Stimulated activated CD8-positive, alpha-beta memory T cell treated with anti-CD3 and anti-CD28 coated beads, Interleukin-7, amount 100 ng/mL, for 24 hours (primary cell): ENCODE measurements around the gene MKRN2.
"Not testable (repeated sequence)": the region's sequence is repeated elsewhere in the genome, so short reads cannot be mapped to it uniquely, and the experiment has no call there.

Experiments used
- DNase-seq: peaks from one replicate; pipeline ENCODE4 v3.0.0-alpha.2; 2020; ENCODE audit warnings: low read depth

The MKRN2 gene, protein sequence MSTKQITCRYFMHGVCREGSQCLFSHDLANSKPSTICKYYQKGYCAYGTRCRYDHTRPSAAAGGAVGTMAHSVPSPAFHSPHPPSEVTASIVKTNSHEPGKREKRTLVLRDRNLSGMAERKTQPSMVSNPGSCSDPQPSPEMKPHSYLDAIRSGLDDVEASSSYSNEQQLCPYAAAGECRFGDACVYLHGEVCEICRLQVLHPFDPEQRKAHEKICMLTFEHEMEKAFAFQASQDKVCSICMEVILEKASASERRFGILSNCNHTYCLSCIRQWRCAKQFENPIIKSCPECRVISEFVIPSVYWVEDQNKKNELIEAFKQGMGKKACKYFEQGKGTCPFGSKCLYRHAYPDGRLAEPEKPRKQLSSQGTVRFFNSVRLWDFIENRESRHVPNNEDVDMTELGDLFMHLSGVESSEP

DNA sequence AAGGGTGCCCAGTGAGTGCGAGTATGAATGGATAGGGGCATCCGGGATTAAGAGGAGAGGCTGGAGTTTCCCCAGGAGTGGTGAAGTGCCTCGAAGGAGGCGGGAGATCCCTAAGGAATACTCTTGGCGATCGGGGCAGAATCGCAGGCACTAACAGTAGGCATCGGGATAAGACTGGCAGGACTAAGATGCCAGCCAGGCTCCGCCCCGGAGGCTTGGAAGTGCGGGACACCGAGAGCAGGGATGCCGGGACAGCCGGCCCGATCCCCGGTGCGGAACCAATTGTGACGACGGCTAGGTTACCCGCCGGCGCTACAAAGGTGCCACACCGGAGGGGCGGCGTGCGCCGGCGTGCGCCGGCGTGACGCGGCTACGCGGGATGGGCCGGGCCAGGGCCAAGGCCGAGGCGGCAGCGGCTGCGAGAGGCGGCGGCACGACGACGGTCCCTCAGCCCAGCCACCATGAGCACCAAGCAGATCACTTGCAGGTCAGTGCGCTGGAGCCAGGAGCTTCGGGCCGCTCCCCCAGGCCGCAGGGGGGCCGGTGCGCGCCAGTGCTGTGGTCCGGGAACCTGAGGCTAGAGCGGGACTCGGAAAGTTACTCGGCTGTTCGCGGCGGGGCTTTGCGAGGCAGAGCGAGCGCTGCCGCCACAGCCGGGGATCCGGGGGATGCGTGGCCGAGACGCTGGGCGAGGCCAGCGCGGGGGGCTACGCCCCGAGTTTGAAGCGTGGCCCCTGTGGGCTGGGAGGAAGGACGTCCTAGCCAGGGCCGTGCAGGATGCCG lies at the start of gene MKRN2:
TSS of gene MKRN2 (plus strand) at position 398 of the 783 bp plus-strand sequence. CDS start at position 462, 64 bp downstream.
- peak; percentile 69 for DNase-seq

DNA sequence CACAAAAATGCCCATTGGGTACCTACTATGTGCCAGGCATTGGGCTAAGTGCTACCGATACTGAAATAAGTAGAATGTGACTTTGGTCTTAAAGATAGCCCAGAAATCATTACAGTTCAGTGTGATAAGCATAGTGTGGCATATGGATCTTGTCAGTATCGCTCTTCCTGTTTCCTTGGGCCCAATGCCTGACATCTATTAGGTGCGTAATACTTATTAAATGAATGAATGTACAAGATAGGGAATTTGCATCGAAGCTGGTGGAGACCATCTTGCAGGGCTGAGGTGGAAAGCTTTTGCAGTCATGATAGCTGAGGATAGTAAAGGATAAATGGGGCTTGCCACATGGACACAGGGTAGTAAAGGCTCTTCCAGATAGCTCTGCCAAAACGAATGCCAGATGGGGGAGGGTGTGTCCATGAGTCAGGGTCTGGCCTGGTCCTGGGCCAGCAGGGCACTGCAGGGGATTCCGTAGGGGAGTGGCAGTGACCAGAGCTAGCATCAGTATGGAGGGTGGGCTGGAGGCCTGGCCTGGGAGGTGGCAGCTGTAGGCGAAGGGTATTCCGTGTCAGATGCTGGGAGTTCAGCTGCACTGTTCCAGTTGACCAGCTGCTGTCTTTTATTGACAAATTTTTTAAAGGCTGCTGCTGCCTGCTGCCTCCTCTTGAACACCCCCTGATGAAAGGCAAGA lies 49.2 kb upstream of the MKRN2 start:
- DNase-seq, result no peak

DNA sequence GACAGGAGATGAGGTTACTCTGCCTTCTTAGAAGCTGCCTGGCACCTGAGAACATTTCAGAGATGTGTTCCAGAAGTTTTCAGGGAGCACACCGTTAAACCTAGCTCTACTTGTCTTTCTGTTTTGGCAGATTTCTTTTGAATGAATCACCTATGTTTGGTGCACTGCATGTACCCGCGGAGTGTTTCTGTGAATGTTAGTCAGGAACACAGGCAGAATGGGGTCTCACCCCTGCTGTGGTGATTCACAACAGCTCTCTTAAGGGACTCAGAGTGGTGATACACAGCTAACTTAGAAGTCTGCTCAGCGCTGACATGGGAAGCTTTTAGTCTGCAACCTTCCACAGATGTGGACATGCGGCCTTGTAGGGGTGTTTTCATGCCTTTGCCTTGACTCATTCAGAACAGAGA lies 48.6 kb upstream of the MKRN2 start:
- DNase-seq, result no peak

DNA sequence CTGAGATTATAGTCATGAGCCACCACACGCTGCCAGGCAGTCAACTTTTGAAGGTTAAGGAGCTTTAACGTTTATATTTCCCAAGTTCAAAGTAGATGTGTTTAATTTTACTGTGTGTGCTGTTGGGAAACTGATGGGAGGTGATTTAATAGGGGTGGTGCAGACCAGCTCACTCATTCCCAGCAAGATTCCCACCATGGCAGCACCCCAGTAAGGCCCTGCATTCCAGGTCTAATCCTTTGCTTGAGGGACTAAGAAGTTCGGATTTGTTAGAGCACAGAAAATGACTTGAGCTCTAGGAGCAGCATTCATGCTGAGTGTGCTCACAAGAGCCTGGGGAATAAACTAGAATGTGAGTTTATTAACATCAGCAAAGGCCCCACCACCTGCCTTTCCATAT lies 47.4 kb upstream of the MKRN2 start:
- no peak for DNase-seq

DNA sequence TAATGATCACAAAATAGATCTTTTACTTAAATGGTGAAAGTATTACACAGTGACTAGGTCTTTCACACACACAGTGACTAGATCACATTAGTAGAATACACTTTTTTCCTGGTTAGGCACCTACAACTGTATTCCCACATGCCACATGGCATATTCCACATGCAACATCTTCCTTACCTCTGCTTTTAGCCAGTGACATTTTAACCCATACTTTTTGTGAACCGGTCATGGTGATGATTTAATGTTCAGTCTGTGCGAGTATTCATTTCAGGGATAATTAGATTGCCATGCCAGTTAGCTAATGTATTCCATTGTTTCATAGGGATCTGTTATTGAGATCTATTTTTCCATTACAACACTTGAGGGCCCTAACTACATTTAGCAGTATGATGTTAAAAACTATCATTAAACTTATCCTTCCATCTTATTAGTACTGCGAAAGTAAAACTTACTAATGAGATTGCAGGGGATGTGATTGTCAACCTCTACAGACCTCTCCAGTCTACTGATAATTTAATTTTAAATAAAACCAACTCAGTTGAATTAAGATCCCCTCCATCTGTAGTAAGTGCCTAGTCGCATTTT lies 44.3 kb upstream of the MKRN2 start:
- no peak for DNase-seq

DNA sequence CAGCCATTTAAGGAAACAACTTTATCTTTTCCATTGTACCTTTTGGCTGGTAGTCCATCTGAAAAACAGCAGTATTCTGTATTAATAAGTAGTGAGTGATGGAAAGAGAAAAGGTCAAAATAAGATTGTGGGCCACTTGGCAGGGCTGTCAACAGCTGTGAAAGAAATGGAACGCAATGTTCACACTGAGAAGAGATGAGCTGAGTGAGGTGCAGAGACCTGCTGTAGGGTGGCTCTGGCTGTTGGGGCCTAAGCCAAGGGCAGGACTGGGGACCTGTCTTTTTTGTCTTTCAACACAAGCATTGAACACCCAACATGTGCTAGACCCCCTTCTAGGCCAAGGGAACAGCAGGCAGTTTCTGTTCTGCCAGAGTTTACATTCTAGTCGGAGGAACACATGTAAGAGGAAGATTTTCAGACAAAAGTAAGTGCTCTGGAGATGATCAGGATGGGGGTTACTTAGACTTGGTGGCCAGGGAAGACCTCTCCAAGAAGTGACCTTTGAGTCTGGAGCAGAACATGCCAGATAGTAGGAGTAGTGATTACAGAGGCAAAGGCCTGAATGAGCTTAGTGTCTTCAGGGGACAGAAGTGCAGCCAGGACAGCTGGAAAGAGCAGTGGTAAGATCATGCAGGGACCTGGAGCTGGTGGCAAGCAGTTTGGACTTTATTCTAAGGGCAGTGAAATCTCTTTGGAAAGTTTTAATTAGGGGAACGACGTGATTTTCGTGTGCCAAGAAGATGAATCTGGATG lies 43.0 kb upstream of the MKRN2 start:
- DNase-seq, result no peak

DNA sequence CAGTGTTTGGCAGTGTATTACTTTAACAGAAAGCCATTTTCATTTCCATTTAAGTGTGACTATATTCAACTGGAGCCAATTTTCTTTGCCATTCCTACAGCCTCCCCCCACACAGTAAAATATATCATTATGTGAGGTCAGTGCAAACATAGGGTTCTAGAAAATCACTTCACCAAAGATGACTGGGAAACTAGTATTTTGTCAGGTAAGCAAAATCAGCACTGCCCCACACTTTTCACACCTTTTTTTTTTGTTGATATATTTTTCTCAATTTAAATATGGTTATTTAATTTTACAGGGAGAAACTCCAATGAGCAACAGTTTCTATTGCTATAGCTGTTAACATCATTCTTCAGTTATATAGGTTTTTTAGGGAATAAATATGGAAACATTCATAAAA lies 41.3 kb upstream of the MKRN2 start:
- DNase-seq, result no peak

DNA sequence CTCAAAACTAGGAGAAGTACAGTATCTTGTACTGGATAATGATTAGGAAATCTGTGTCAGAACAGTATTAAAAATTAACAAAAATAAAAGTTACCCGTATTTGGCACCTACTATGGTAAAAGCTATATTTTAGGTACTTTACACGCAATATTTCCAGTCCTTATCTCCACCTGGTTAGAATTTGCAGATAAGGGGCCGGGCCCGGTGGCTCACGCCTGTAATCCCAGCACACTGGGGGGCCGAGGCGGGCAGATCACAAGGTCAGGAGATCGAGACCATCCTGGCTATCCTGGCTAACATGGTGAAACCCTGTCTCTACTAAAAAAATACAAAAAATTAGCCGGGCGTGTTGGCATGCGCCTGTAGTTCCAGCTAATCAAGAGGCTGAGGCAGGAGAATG lies 40.0 kb upstream of the MKRN2 start:
- DNase-seq, result no peak

DNA sequence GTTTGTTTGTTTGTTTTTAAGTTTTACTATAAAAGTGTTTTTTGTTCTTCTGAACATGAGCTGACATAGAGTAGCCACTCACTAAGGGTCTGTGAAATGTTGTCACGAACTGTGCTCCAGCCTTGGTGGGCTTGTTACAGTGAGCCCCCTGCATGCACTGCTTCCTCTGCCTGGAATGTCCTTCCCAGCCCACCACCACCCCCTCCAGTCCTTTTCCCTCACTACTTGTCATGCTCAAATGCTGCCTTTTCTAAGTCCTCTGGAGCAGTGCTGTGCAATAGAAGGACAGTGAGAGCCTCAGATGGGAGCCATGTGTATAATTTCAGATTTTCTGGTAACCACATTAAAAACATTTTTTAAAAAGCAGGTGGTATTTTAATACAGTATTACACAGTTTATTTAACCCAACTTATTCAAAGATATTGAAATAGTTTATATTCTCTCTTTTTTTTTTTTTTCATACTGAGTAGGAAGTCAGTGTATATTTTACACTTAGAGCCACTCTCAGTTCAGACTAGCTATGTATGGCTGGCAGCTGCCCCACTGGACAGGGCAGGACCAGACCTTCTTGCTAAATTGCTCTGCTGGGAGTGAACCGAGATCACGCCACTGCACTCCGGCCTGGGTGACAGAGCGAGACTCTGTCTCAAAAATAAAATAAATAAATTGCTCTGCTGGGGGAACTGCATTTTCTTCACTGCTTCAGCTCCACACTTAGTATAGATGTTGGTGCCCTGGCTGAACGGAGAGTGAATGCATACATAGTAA lies 38.4 kb upstream of the MKRN2 start:
- DNase-seq, result no peak

DNA sequence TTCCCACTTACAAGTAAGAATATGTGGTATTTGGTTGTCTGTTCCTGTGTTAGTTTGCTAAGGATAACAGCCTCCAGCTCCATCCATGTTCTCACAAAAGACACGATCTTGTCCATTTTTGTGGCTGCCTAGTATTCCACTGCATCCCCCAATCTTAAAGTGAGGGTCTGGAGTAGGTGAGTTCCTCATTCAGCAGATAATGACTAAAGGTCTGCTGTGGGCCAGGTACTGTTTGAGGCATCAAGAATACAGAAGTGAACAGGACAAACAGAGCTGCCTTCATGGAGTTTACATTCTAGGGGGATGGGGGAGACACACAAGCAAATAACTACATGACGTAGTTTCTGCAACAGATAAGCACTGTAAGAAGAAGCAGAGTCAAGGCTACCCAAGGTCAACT lies 35.9 kb upstream of the MKRN2 start:
- DNase-seq, result no peak

DNA sequence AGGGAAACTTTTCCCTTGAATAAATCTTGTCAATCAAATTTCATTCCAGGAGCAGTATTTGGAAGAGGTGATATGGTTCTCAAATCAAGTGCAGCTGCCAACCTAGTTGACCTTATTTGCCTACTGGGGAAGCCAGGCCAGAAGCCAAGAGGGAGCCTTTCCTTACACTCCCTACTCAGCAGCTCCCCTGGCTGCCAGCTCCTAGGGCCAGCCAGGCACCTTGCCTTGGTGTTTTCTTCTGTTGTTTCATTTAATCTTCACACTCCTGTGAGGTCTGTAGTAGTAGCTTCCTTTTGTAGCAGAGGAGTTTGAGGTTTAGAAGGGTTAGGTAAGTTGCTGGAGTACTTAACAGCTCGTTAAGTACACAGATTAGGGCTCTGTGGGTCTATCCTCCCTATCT lies 34.2 kb upstream of the MKRN2 start:
- DNase-seq, result no peak

DNA sequence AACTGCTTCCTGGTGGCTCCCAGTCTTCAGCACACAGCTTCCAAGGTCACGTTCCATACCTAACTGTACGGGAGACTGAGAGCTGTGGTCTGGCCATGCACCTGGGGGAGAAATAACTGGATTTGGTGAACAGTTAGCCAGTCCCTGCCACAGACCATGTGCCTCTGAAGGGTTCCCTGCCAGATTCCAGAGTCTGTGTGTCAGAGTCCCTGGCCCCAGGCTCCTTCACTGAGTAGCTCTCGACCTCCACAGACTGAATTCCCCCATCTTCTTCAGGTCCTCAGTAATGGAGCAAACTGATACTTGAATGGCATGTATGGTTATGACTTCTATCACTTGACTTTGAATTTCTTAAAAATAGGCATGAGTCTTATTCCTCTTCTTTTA lies 29.1 kb upstream of the MKRN2 start:
- DNase-seq, result no peak

DNA sequence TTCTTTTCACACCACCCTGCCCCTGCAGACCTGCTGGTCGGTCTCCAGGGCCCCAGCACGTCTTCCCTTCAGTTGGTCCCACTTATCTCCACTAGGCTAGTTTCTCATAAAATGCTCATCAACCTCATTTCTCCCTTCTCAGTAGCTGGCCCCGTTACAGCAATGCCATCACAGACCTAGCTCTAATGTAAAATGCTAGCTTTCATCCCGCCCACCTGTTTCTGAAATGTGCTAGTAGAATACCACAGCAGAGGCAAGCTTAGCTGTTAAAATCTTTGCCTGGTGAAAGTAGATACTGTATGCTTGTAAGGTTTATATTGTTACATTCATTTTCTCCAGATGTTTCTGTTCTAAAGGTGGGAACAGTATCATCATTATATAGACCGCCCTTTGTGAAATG lies 24.7 kb upstream of the MKRN2 start:
- no peak for DNase-seq

DNA sequence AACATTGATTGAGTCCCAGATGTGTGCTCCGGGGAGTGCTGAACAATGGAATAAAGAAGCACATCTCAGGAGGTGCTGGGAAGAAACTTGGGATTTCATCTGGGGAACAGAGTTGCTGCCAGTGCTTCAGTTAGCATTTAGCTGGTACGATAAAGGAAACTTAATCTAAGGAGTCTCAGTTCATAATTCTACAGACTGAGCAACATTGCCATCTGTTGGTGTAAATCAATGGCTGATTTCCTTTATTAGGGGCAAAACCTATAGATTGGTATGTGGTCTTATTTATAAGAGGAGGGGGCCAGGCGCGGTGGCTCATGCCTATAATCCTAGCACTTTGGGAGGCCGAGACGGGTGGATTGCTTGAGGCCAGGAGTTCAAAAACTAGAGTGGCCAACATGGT lies 20.5 kb upstream of the MKRN2 start:
- DNase-seq, result no peak

DNA sequence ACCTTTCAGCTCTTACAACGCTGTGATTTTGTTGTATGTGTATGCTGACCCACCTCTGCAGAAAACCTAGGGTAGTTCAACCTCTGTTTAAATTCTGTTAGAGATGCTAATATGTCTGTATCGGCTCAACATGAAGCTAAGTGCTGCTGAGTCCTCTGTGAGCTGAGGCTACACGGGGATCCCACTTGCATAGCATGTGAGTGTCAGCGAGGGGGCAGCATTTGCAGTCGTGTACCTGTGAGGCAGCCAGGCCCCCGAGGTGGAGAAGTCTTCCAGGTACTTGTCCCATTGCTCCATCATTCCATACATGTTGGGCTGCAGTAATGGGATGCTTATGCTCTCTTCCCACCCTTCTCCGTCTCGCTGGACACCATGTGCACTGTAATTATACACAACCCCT lies 15.3 kb upstream of the MKRN2 start:
- DNase-seq, result no peak

DNA sequence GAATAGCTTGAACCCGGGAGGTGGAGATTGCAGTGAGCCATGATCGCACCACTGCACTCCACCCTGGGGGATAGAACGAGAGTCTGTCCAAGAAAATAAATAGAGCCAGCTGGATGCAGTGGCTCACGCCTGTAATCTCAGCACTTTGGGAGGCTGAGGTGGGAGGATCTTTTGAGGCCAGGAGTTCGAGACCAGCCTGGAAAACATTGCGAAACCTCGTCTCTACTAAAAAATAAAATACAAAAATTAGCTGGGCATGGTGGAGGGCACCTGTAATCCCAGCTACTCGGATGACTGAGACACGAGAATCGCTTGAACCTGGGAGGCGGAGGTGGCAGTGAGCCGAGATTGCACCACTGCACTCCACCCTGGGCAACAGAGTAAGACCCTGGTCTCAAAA lies 13.4 kb upstream of the MKRN2 start:
- not testable (repeated sequence) for DNase-seq

DNA sequence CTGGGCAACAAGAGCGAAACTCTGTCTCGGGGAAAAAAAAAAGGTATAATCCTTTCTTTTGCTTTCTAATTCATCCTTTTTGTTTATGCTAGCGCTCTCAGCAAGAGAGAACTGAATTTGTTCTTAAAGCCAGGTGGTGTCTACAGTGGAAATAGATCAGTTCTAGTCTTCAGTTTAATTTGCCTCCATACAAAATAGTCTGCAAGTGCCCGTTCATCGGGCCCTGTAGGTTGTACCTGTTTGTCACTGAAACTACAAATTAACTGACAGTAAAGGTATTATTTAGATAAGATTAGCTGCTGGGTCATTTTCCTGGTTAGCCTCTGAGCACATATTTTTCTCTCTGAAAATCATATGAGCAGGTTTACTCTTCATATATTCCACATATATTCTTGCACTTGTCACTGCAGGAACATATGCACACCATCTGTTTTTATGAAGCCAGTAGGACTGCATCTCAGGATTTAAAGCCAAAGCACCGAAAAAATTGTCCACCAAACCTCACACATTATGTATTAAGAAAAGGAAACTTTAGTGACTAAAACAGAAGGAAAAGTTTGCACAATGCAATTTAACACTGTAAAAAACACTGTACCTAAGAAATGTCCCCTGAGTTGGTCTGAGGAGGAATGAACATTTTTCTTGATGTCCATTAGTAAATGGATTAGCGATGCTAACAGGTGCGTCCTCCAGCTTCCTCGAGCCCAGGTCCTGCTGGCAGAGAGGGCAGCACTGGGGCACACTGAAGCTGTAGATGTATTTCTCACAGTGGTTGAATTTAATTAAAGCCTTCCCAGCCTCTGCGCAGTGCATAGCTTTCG lies 12.0 kb upstream of the MKRN2 start:
- no peak for DNase-seq

DNA sequence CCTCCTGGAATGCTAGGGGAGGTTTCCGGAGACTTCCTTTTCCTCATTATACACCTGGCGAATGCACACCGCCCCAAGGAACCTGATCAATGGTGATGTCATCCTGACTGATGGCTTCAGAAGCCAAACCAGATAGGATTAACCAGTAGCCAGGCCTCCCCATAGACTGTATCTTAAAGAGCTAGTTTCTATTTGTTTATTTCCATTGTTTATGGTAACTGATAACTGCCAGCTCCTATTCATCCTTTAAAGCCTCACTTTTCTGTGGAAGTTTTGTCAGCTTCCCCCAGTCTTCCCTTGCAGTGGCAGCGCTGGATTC lies 11.5 kb upstream of the MKRN2 start, which contains the start of gene MKRN2OS:
TSS of gene MKRN2OS (minus strand) at position 27 of the 319 bp plus-strand sequence. CDS start 35 bp downstream, outside the sequence.
- DNase-seq, result no peak

DNA sequence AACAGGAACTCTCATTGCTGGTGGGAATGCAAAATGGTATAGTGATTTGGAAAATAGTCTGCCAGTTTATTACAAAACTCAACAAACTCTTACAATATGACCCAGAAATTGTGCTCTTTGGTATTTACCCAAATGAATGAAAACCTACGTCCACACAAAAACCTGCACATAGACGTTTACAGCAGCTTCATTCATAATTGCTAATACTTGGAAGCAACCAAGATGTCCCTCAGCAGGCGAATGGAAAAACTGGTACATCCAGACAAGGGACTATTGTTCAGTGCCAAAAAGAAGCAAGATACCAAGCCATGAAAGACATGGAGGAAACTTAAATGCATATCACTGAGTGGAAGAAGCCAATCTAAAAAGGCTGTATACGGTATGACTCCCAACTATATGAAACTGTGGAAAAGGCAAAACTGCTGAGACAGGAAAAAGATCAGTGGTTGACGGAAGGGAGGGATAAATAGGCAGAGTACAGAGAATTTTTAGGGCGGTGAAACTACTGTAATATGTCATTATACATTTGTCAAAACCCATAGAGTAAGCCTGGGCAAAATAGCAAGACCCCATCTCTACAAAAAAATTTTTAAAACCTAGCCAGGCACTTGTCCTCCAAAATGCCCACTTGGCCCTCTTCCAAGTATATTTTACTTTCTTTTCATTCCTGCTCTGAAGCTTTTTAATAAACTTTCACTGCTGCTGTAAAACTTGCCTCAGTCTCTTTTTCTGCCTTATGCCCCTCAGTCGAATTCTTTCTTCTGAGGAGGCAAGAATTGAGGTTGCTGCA lies 6.7 kb upstream of the MKRN2 start:
- no peak for DNase-seq
